Measurements from ENCODE around the gene PPP1R15B. TPM values are rescaled to one million over a fixed set of nuclear protein-coding genes. Genes with fewer than 3 reads are reported as not detected.

PPP1R15B gene
- total RNA-seq, 1 donor from 2014 or later: 47.7 TPM

- Histone ChIP-seq H3K4me3 (no peak overlapping the region), H3K27ac (no peak overlapping the region)
- intact Hi-C loops (cut with DNase I): no loop called here
Measured at GRCh38 chr1:204358605-204359004, 53.0 kb downstream of the PPP1R15B start.

GRCh38 chr1:204357551-204358490, 53.8 kb downstream of the PPP1R15B start:
- Histone ChIP-seq H3K9me3 (no peaks in the 10 kb centered on the region), H3K4me3 (no peak overlapping the region), H3K36me3 (no peaks in the 10 kb centered on the region), H3K27me3 (no peaks in the 10 kb centered on the region), H3K4me1 (peaks cover 8% of the 10 kb centered on the region), H3K27ac (no peak overlapping the region)
- intact Hi-C loops (cut with DNase I): no loop called here
- DNase-seq (no peak), ATAC-seq (peak; percentile 72)
- peak; percentile 15 for TF ChIP-seq CTCF (IDR thresholded peaks at IDR 0.05)

More at GRCh38 chr1:204358605-204359004, 53.0 kb downstream of the PPP1R15B start:
- Histone ChIP-seq H3K36me3 (no peaks in the 10 kb centered on the region), H3K27me3 (no peaks in the 10 kb centered on the region), H3K9me3 (no peaks in the 10 kb centered on the region), H3K4me1 (peaks cover 15% of the 10 kb centered on the region)
- ATAC-seq: no peak
- no peak for TF ChIP-seq CTCF (IDR thresholded peaks at IDR 0.05)
- no peak for DNase-seq

GRCh38 chr1:204356997-204357396, 54.6 kb downstream of the PPP1R15B start:
- Histone ChIP-seq H3K27me3 (no peaks in the 10 kb centered on the region), H3K9me3 (no peaks in the 10 kb centered on the region), H3K4me1 (peaks cover 8% of the 10 kb centered on the region), H3K4me3 (no peak overlapping the region), H3K36me3 (no peaks in the 10 kb centered on the region), H3K27ac (no peak overlapping the region)
- intact Hi-C loops (cut with DNase I): no loop called here
- no peak for ATAC-seq
- no peak for TF ChIP-seq CTCF (IDR thresholded peaks at IDR 0.05)
- no peak for DNase-seq

GRCh38 chr1:204355913-204356312, 55.7 kb downstream of the PPP1R15B start:
- intact Hi-C loops (cut with DNase I): no loop called here
- no peaks in the 10 kb centered on the region for H3K36me3 ChIP-seq
- H3K9me3 ChIP-seq: no peaks in the 10 kb centered on the region
- DNase-seq: no peak
- TF ChIP-seq CTCF (IDR thresholded peaks at IDR 0.05): no peak
- no peak overlapping the region for H3K27ac ChIP-seq
- H3K27me3 ChIP-seq: no peaks in the 10 kb centered on the region
- H3K4me3 ChIP-seq: no peak overlapping the region
- H3K4me1 ChIP-seq: peaks cover 8% of the 10 kb centered on the region
- ATAC-seq: no peak

- intact Hi-C loops (cut with DNase I): no loop called here
- Histone ChIP-seq H3K4me1 (peaks cover 3% of the 10 kb centered on the region), H3K27ac (no peak overlapping the region), H3K4me3 (no peak overlapping the region), H3K9me3 (no peaks in the 10 kb centered on the region), H3K27me3 (no peaks in the 10 kb centered on the region), H3K36me3 (no peaks in the 10 kb centered on the region)
- no peak for ATAC-seq
- DNase-seq: no peak
- TF ChIP-seq CTCF (IDR thresholded peaks at IDR 0.05): no peak
Measured at GRCh38 chr1:204354579-204354978, 57.0 kb downstream of the PPP1R15B start.

Other genes with a start within 250 kb of the PPP1R15B start
- gene REN, start 245.5 kb downstream of the PPP1R15B start, total RNA-seq: 0.81 TPM
- gene KISS1, start 215.3 kb downstream of the PPP1R15B start, total RNA-seq: 2.9 TPM
- 22.4 TPM for gene GOLT1A, start 197.8 kb downstream of the PPP1R15B start, total RNA-seq
- gene PLEKHA6, start 51.9 kb downstream of the PPP1R15B start, total RNA-seq: 7.1 TPM
- 47.3 TPM for gene PIK3C2B, start 83.0 kb upstream of the PPP1R15B start, total RNA-seq
- 84.5 TPM for gene MDM4, start 104.6 kb upstream of the PPP1R15B start, total RNA-seq

All from upper lobe of right lung (tissue), 1 donor.